Measurements from ENCODE around the gene IPP. TPM values are rescaled to one million over a fixed set of nuclear protein-coding genes. Genes with fewer than 3 reads are reported as not detected.
"Not testable (repeated sequence)": the region's sequence is repeated elsewhere in the genome, so short reads cannot be mapped to it uniquely, and the experiment has no call there.

The IPP gene
- total RNA-seq, 2 experiments from 2014 or later, result 6.0 to 6.6 TPM

DNA sequence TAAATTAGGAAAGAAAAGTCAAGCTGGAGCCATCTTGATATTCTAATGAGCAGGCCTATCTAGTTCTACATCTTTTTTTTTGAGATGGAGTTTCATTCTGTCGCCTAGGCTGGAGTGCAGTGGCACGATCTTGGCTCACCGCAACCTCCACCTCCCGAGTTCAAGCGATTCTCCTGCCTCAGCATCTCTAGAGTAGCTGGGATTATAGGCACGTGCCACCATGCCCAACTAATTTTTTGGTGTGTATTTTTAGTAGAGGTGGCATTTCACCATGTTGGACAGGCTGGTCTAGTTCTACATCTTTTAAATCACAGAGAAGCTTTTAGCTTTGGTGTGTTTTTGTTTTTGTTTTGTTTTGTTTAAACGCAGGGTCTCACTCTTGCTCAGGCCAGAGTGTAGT lies 55.6 kb downstream of the IPP start:
- peaks cover 47% of the 10 kb centered on the region for H3K36me3 ChIP-seq (ENCODE audit: insufficient read depth, low read length)
- TF ChIP-seq, protein P1, sequence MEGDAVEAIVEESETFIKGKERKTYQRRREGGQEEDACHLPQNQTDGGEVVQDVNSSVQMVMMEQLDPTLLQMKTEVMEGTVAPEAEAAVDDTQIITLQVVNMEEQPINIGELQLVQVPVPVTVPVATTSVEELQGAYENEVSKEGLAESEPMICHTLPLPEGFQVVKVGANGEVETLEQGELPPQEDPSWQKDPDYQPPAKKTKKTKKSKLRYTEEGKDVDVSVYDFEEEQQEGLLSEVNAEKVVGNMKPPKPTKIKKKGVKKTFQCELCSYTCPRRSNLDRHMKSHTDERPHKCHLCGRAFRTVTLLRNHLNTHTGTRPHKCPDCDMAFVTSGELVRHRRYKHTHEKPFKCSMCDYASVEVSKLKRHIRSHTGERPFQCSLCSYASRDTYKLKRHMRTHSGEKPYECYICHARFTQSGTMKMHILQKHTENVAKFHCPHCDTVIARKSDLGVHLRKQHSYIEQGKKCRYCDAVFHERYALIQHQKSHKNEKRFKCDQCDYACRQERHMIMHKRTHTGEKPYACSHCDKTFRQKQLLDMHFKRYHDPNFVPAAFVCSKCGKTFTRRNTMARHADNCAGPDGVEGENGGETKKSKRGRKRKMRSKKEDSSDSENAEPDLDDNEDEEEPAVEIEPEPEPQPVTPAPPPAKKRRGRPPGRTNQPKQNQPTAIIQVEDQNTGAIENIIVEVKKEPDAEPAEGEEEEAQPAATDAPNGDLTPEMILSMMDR (IDR thresholded peaks at IDR 0.05), result no peak
- Mint-ChIP-seq H3K4me3 (no peak overlapping the region), H3K27ac (no peak overlapping the region), H3K27me3 (no peaks in the 10 kb centered on the region), H3K9me3 (no peaks in the 10 kb centered on the region), H3K36me3 (ENCODE audit: low read depth) (peaks cover 57% of the 10 kb centered on the region), H3K4me1 (ENCODE audit: low read depth) (no peaks in the 10 kb centered on the region)
- H3K9me3 ChIP-seq (ENCODE audit: control insufficient read depth in 1 of 2, insufficient read depth in 1 of 2, low read length in 2 of 2), result no peaks in the 10 kb centered on the region
- no peak for ATAC-seq (ENCODE audit: poor library complexity)
- ChIA-PET CTCF (no interaction called here), POLR2A (interaction anchor here (0.6 to 2.2 kb wide), 3 partner anchors 9 to 392 kb away, joined by 3 to 8 read pairs (median 4); partner anchors contain the start of gene GPBP1L1)
- no peak overlapping the region for H3K4me3 ChIP-seq (ENCODE audit: low read length)
- H3K27ac ChIP-seq (ENCODE audit: low read depth in 1 of 2, low read length in 2 of 2), result no peak overlapping the region
- peaks cover 5% of the 10 kb centered on the region for H3K4me1 ChIP-seq (ENCODE audit: insufficient read depth, low read length)
- intact Hi-C loops (cut with DNase I, micrococcal nuclease), result loop anchor here in 1 of 2 experiments (5.0 kb wide), 1 partner anchor 502 kb away; the partner anchor contains the start of gene POMGNT1
- H3K27me3 ChIP-seq (ENCODE audit: control insufficient read depth in 1 of 2, insufficient read depth in 2 of 2, low read length in 2 of 2), result no peaks in the 10 kb centered on the region
- no peak for DNase-seq

DNA sequence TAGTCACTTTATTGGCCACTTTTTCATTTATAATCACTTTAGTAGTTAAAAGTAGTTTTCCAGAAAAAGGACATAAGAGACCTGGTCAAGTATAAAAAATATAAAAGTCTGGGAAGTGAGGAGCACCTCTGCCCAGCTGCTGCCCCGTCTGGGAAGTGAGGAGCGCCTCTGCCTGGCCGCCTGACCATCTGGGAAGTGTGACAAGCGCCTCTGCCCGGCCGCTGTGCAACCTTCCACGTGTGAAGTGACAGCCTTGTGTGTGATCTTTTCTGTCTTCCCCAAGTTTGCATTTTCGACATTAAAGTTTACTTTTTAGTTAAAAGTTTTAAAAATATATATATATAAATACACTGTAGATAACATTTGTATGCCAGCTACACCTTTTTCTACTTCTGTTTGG lies 56.6 kb downstream of the IPP start:
- H3K27ac Mint-ChIP-seq; H3K4me3 Mint-ChIP-seq; H3K27me3 Mint-ChIP-seq; H3K9me3 ChIP-seq (ENCODE audit: control insufficient read depth in 1 of 2, insufficient read depth in 1 of 2, low read length in 2 of 2); DNase-seq; H3K4me1 Mint-ChIP-seq (ENCODE audit: low read depth); H3K27ac ChIP-seq (ENCODE audit: low read depth in 1 of 2, low read length in 2 of 2); ATAC-seq (ENCODE audit: poor library complexity); H3K4me3 ChIP-seq (ENCODE audit: low read length); H3K9me3 Mint-ChIP-seq; CTCF ChIA-PET; H3K27me3 ChIP-seq (ENCODE audit: control insufficient read depth in 1 of 2, insufficient read depth in 2 of 2, low read length in 2 of 2): not testable (repeated sequence)
- H3K36me3 Mint-ChIP-seq (ENCODE audit: low read depth), result peaks cover 54% of the 10 kb centered on the region
- Histone ChIP-seq H3K36me3 (ENCODE audit: insufficient read depth, low read length) (peaks cover 44% of the 10 kb centered on the region), H3K4me1 (ENCODE audit: insufficient read depth, low read length) (peaks cover 15% of the 10 kb centered on the region)
- intact Hi-C loops (cut with DNase I, micrococcal nuclease), result loop anchor here in 1 of 2 experiments (5.0 kb wide), 1 partner anchor 503 kb away; the partner anchor contains the start of gene POMGNT1
- POLR2A ChIA-PET, result interaction anchor here (0.6 to 2.2 kb wide), 2 partner anchors 8 to 14 kb away, joined by 4 to 8 read pairs; partner anchors contain the start of gene GPBP1L1

DNA sequence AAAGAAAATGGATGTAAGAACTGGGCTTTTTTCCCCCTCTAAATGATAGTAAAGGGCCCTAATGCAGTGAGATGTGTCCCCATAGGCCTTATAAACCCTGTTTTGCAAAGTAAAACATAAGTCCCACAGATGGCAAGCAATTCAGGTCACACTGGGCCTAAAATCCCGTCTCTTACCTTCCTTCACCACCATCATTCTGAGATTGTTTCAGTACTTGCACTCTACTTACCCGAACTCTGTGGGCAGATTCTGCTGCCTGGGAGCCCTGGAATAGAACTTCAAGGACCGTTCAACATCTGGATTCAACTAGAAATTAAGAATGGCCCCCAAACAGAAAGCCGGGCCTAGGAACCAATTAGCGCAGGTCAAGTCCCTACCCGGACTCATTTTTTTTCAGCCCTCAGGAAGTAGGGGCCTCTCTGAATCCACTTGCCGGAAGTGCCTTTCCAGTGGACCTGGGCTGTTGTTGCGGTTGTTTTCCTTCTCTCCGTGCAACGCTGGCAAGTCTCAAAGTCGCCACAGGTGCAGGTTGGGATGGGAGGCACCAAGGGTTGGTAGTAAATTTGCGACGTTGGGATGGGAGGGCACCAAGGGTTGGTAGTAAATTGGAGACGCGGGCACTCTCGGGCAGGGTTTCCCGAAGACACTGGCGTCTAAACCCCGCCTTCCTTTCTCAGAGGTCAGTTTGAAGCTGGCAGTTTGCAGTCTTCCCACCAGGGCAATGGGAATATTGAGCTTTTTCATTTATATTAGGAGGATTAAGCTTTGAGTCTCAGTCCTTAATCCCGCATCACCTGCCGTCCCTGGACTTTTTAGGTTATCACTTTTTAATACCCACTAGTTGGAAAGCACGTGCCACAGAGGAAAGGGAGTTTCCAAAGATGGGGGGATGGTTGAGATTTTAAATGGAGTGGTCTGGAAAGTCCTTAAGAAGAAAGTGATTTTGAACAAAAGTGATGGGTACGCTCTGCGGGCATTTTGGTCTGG lies 62.4 kb downstream of the IPP start, which contains the start of gene TMEM69:
TSS of gene TMEM69 (plus strand) at position 428 of the 987 bp plus-strand sequence. CDS start 2,888 bp downstream, outside the sequence.
- Histone ChIP-seq H3K27ac (ENCODE audit: low read depth in 1 of 2, low read length in 2 of 2) (peak within 1 kb of the TSS; percentile 97), H3K9me3 (ENCODE audit: control insufficient read depth in 1 of 2, insufficient read depth in 1 of 2, low read length in 2 of 2) (no peaks in the 10 kb centered on the region), H3K4me1 (ENCODE audit: insufficient read depth, low read length) (peaks cover 40% of the 10 kb centered on the region), H3K4me3 (ENCODE audit: low read length) (peak within 1 kb of the TSS; percentile 95), H3K36me3 (ENCODE audit: insufficient read depth, low read length) (peaks cover 8% of the 10 kb centered on the region), H3K27me3 (ENCODE audit: control insufficient read depth in 1 of 2, insufficient read depth in 2 of 2, low read length in 2 of 2) (no peaks in the 10 kb centered on the region)
- CTCF ChIA-PET, result interaction anchor here (0.8 to 1.5 kb wide), 2 partner anchors 11 to 62 kb away, joined by 3 to 4 read pairs; partner anchors contain the start of gene IPP
- H3K4me3 Mint-ChIP-seq, result peak within 1 kb of the TSS; percentile 99
- no peaks in the 10 kb centered on the region for H3K27me3 Mint-ChIP-seq
- H3K27ac Mint-ChIP-seq, result peak within 1 kb of the TSS; percentile 100
- H3K36me3 Mint-ChIP-seq (ENCODE audit: low read depth), result peaks cover 56% of the 10 kb centered on the region
- no peak for ATAC-seq (ENCODE audit: poor library complexity)
- peaks cover 35% of the 10 kb centered on the region for H3K4me1 Mint-ChIP-seq (ENCODE audit: low read depth)
- intact Hi-C loops (cut with DNase I, micrococcal nuclease), result loop anchor here (1.0 to 10.0 kb wide), 15 partner anchors 62 to 676 kb away; partner anchors contain the start of genes CCDC163 (in 2 of the 2), HECTD3 (in 2 of the 2), IPP (in 2 of the 2) and MMACHC (in 2 of the 2)
- peak; percentile 59 to 91 (median 70) for DNase-seq
- TF ChIP-seq, protein P1 (IDR thresholded peaks at IDR 0.05), result no peak
- POLR2A ChIA-PET, result interaction anchor here (0.6 to 3.6 kb wide), 22 partner anchors 10 to 1056 kb away, joined by 3 to 65 read pairs (median 5); partner anchors contain the start of genes AKR1A1, BTBD19, CCDC163 and HECTD3
- H3K9me3 Mint-ChIP-seq, result no peaks in the 10 kb centered on the region

Data from CD4-positive, alpha-beta T cell (primary cell).